ENCODE results near the gene SOX15.
A peak's percentile ranks its signal among the peaks of the same experiment; 100 is the strongest.

The SOX15 gene

GRCh38 chr17:7557775-7558543, 31.9 kb downstream of the SOX15 start:
- DNase-seq (ENCODE audit: low read depth in 2 of 2), result no peak

GRCh38 chr17:7557147-7557764, 32.6 kb downstream of the SOX15 start:
- no peak for DNase-seq (ENCODE audit: low read depth in 2 of 2)

GRCh38 chr17:7556627-7557026, 33.3 kb downstream of the SOX15 start:
- DNase-seq (ENCODE audit: low read depth in 2 of 2), result no peak

- DNase-seq (ENCODE audit: low read depth in 2 of 2), result no peak
Measured at GRCh38 chr17:7555320-7555948, 34.5 kb downstream of the SOX15 start.

GRCh38 chr17:7553356-7553755, 36.5 kb downstream of the SOX15 start:
- no peak for DNase-seq (ENCODE audit: low read depth in 2 of 2)

GRCh38 chr17:7552621-7553051, 37.3 kb downstream of the SOX15 start:
- DNase-seq (ENCODE audit: low read depth in 2 of 2), result no peak

GRCh38 chr17:7551396-7551795, 38.5 kb downstream of the SOX15 start:
- DNase-seq (ENCODE audit: low read depth in 2 of 2), result no peak

- no peak for DNase-seq (ENCODE audit: low read depth in 2 of 2)
Measured at GRCh38 chr17:7550344-7550743, 39.5 kb downstream of the SOX15 start.

GRCh38 chr17:7549401-7550055, 40.4 kb downstream of the SOX15 start:
- peak in 1 of 2 experiments; percentile 24 for DNase-seq (ENCODE audit: low read depth in 2 of 2)

GRCh38 chr17:7548585-7549400, 41.1 kb downstream of the SOX15 start, which contains the start of gene TNFSF12:
Gene TNFSF12, plus strand, starts transcription at chr17:7549058. Its CDS starts 96 bp downstream, at chr17:7549154.
- DNase-seq (ENCODE audit: low read depth in 2 of 2), result peak in 1 of 2 experiments; percentile 50

GRCh38 chr17:7544911-7545310, 45.0 kb downstream of the SOX15 start:
- DNase-seq (ENCODE audit: low read depth in 2 of 2), result no peak

- no peak for DNase-seq (ENCODE audit: low read depth in 2 of 2)
Measured at GRCh38 chr17:7541074-7541621, 48.7 kb downstream of the SOX15 start.

- no peak for DNase-seq (ENCODE audit: low read depth in 2 of 2)
Measured at GRCh38 chr17:7538891-7539545, 50.9 kb downstream of the SOX15 start.
